HCT116 (cell line): ENCODE data around the gene RFX3. TPM values are rescaled to one million over a fixed set of nuclear protein-coding genes. Genes with fewer than 3 reads are reported as not detected.

Experiments
- ATAC-seq: fragments of 200-7000 bp; cut with Tn5 transposase; 2 replicates; pipeline ENCODE4 v1.9.1; 2020; ENCODE audit warnings: mild to moderate bottlenecking, moderate library complexity
- BruUV-seq: library from RNA; stranded (reverse); fragments of 400-500 nt; replicated peaks from 2 replicates; lab custom pipeline; 2021; lab: Mats Ljungman, UMichigan
- CTCF ChIA-PET: fragments of 300-600 bp; sonication (Branson Sonifier 250); formaldehyde crosslinking; loops from one replicate; lab custom pipeline; 2021; ENCODE audit warnings: antibody characterized with exemption; lab: Charles Lee
- POLR2A ChIA-PET: fragments of 300-600, 350-600 bp; sonication (Branson Sonifier 250); formaldehyde crosslinking; loops from one replicate; lab custom pipeline; 2021; ENCODE audit warnings: antibody characterized with exemption; lab: Charles Lee
- RAD21 ChIA-PET, 2 experiments: fragments of 300-600 bp; sonication (Branson Sonifier 250); formaldehyde crosslinking; loops; one replicate each; lab custom pipeline; 2023; ENCODE audit warnings: low total read pairs in 2 of 2; ENCODE audit not compliant: uncharacterized antibody in 2 of 2, unreplicated experiment in 2 of 2, low non-redundant PET in 1 of 2; lab: Charles Lee
- DNase-seq: peaks from one replicate; pipeline ENCODE4 v3.0.0-alpha.2; 2010; ENCODE audit warnings: low read depth, low spot score
- H2AFZ ChIP-seq: fragments of 200-600 bp; shearing (Covaris generic), sonication (generic); 2 replicates; pipeline ENCODE4 v1.6.1; 2017; ENCODE audit warnings: low read depth, mixed run types, mixed read lengths, antibody characterized with exemption, low read length; ENCODE audit not compliant: poor library complexity, severe bottlenecking
- H3K27ac ChIP-seq: 2 replicates; pipeline ENCODE4 v1.5.1; 2012; ENCODE audit warnings: low read depth, low read length
- H3K27me3 ChIP-seq: fragments of 200-600 bp; sonication (generic); 2 replicates; pipeline ENCODE4 v1.6.1; 2016; ENCODE audit warnings: mixed run types, low read length, mixed read lengths; ENCODE audit not compliant: insufficient read depth
- H3K36me3 ChIP-seq, 2 experiments: fragments of 200-500 bp in 1 of 2; fragments of 200-600 bp in 1 of 2; sonication (Bioruptor generic) in 1 of 2; sonication (generic) in 1 of 2; 2 replicates each; pipeline versions ENCODE4 v1.5.1 to v1.6.1; 2014 to 2016; ENCODE audit warnings: low read length in 2 of 2, inconsistent platforms in 1 of 2, mixed read lengths in 1 of 2, mixed run types in 1 of 2; ENCODE audit not compliant: insufficient read depth in 2 of 2, control insufficient read depth in 1 of 2
- H3K4me1 ChIP-seq, 2 experiments: fragments of 200-600 bp in 1 of 2; sonication (generic) in 1 of 2; 2 replicates each; pipeline versions ENCODE4 v1.5.1 to v1.6.1; 2012 to 2017; ENCODE audit warnings: low read length in 2 of 2, inconsistent platforms in 1 of 2, mild to moderate bottlenecking in 1 of 2, mixed read lengths in 1 of 2, mixed run types in 1 of 2, moderate library complexity in 1 of 2; ENCODE audit not compliant: insufficient read depth in 2 of 2, control insufficient read depth in 1 of 2
- H3K4me2 ChIP-seq: fragments of 200-600 bp; sonication (generic); 2 replicates; pipeline ENCODE4 v1.6.1; 2017; ENCODE audit warnings: mixed run types, low read length, mixed read lengths
- H3K4me3 ChIP-seq, 2 experiments: fragments of 200-600 bp in 1 of 2; sonication (generic) in 1 of 2; replicated peaks in 1 of 2; 2 replicates each; pipeline ENCODE4 v1.5.1; 2011 to 2016; ENCODE audit warnings: low read length in 2 of 2, control low read depth in 1 of 2, low read depth in 1 of 2, mild to moderate bottlenecking in 1 of 2, mixed read lengths in 1 of 2, mixed run types in 1 of 2
- H3K79me2 ChIP-seq: fragments of 200-600 bp; sonication (generic); 2 replicates; pipeline ENCODE4 v1.6.1; 2017; ENCODE audit warnings: mild to moderate bottlenecking, mixed run types, low read length, moderate library complexity, mixed read lengths; ENCODE audit not compliant: insufficient read depth
- H3K9ac ChIP-seq: fragments of 200-600 bp; sonication (generic); 2 replicates; pipeline ENCODE4 v1.6.1; 2016; ENCODE audit warnings: low read length, mixed read lengths
- H3K9me2 ChIP-seq: fragments of 200-600 bp; sonication (generic), shearing (Covaris generic); 2 replicates; pipeline ENCODE4 v1.6.1; 2017; ENCODE audit warnings: mixed run types, mild to moderate bottlenecking, moderate library complexity; ENCODE audit not compliant: insufficient read depth
- H3K9me3 ChIP-seq, 2 experiments: fragments of 200-500 bp in 1 of 2; fragments of 200-600 bp in 1 of 2; sonication (Bioruptor generic) in 1 of 2; sonication (generic) in 1 of 2; 2 replicates each; pipeline ENCODE4 v1.6.1; 2014 to 2017; ENCODE audit warnings: low read length in 2 of 2, mixed read lengths in 2 of 2, inconsistent platforms in 1 of 2, low read depth in 1 of 2, mild to moderate bottlenecking in 1 of 2, mixed run types in 1 of 2, moderate library complexity in 1 of 2; ENCODE audit not compliant: control insufficient read depth in 1 of 2, insufficient read depth in 1 of 2
- H4K20me1 ChIP-seq: fragments of 200-600 bp; sonication (generic), shearing (Covaris generic); 2 replicates; pipeline ENCODE4 v1.6.1; 2017; ENCODE audit warnings: mixed run types, mild to moderate bottlenecking, moderate library complexity; ENCODE audit not compliant: insufficient read depth
- ATF3 ChIP-seq: IDR thresholded peaks from 2 replicates; pipeline ENCODE4 v1.6.1; 2012
- CBX3 ChIP-seq: IDR thresholded peaks from 2 replicates; pipeline ENCODE4 v1.6.1; 2012; ENCODE audit warnings: low read depth
- CEBPB ChIP-seq: IDR thresholded peaks from 2 replicates; pipeline ENCODE4 v1.6.1; 2012; ENCODE audit warnings: low read depth
- EGR1 ChIP-seq: IDR thresholded peaks from 2 replicates; pipeline ENCODE4 v1.6.1; 2012; ENCODE audit warnings: low read depth
- ELF1 ChIP-seq: IDR thresholded peaks from 2 replicates; pipeline ENCODE4 v1.6.1; 2012; ENCODE audit warnings: low read depth, borderline replicate concordance
- EZH2 ChIP-seq: fragments of 200-600 bp; sonication (generic); IDR thresholded peaks from 2 replicates; pipeline ENCODE4 v1.6.1; 2017; ENCODE audit warnings: antibody characterized with exemption, mixed run types
- EZH2phosphoT487 ChIP-seq: fragments of 200-600 bp; IDR thresholded peaks from 2 replicates; pipeline ENCODE4 v1.6.1; 2018; ENCODE audit warnings: antibody characterized with exemption, borderline replicate concordance
- RAD21 ChIP-seq: IDR thresholded peaks from 2 replicates; pipeline ENCODE4 v1.6.1; 2012; ENCODE audit warnings: low read depth, mild to moderate bottlenecking
- SIN3A ChIP-seq: IDR thresholded peaks from 2 replicates; pipeline ENCODE4 v1.6.1; 2012; ENCODE audit warnings: low read depth
- TCF7L2 ChIP-seq: IDR thresholded peaks from 2 replicates; pipeline ENCODE4 v1.7.0; 2011; ENCODE audit warnings: borderline replicate concordance, inconsistent platforms; ENCODE audit not compliant: insufficient read depth, insufficient read length; ENCODE audit errors: extremely low read depth
- ZBTB33 ChIP-seq: IDR thresholded peaks from 2 replicates; pipeline ENCODE4 v1.6.1; 2011; ENCODE audit warnings: mild to moderate bottlenecking, low read length, moderate library complexity; ENCODE audit not compliant: insufficient replicate concordance; ENCODE audit errors: extremely low read depth
- ZFX ChIP-seq: fragments of 450-650 bp; IDR thresholded peaks from 2 replicates; pipeline ENCODE4 v1.6.1; 2017
- ZNF274 ChIP-seq: fragments of 200-500 bp; sonication (Bioruptor generic); IDR thresholded peaks from 2 replicates; pipeline ENCODE4 v1.6.1; 2014; ENCODE audit warnings: mild to moderate bottlenecking, low read depth, low read length, inconsistent platforms
- intact Hi-C: fragments of 100-400 bp; cut with micrococcal nuclease; formaldehyde crosslinking; loops from 2 replicates; pipeline ENCODE4 v1.10.0; 2022
- total RNA-seq: library from RNA; stranded (reverse); gene quantifications from one replicate; pipeline ENCODE4 v1.2.1, GENCODE V29; 2021; ENCODE audit not compliant: unreplicated experiment
- TF ChIP-seq, protein P1 (sequence below): IDR thresholded peaks from 2 replicates; pipeline ENCODE4 v1.6.1; 2012; ENCODE audit warnings: low read depth
- TF ChIP-seq, protein P2 (sequence below), 3 experiments: fragments of 200-600 bp in 1 of 3; sonication (generic) in 1 of 3; IDR thresholded peaks in 2 of 3; conservative IDR thresholded peaks in 1 of 3; 2 replicates each; pipeline ENCODE4 v1.5.1; 2012 to 2017; ENCODE audit warnings: low read depth in 2 of 3, low read length in 2 of 3, antibody characterized with exemption in 1 of 3, borderline replicate concordance in 1 of 3, control low read depth in 1 of 3, mild to moderate bottlenecking in 1 of 3, mixed read lengths in 1 of 3, mixed run types in 1 of 3, moderate library complexity in 1 of 3; ENCODE audit not compliant: insufficient read depth in 1 of 3
- TF ChIP-seq, protein P3 (sequence below): IDR thresholded peaks from 2 replicates; pipeline ENCODE4 v1.6.1; 2012

The RFX3 gene
- total RNA-seq, 1 experiment from 2014 or later = 11.8 TPM

DNA sequence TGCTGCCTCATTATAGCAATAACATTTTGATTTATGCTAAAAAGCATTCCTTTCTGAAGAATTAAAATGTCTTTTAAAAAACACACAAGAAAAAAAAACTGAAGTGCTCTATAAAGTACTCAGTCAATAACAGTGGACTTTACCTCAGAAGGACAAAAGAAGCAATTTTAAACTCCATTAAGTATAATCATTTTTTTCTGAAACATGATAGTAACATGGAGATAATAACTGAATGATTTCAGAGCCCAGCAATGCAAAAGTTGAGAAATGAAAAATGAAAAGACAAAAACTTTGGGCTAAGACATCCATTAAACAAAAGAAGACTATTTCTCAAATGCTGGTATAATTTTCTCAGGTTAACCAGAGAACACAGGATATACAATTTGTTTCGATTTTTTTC lies 78.7 kb downstream of the RFX3 start:
- Histone ChIP-seq H3K9me3 (no peaks in the 10 kb centered on the region), H2AFZ (no peak overlapping the region), H3K79me2 (no peaks in the 10 kb centered on the region), H3K4me2 (no peak overlapping the region), H3K9me2 (no peaks in the 10 kb centered on the region), H3K4me3 (no peak overlapping the region), H3K9ac (no peak overlapping the region), H4K20me1 (no peaks in the 10 kb centered on the region), H3K4me1 (no peaks in the 10 kb centered on the region), H3K27ac (no peak overlapping the region), H3K27me3 (no peaks in the 10 kb centered on the region), H3K36me3 (no peaks in the 10 kb centered on the region)
- intact Hi-C loops = no loop called here
- CTCF ChIA-PET = no interaction called here
- DNase-seq = no peak
- no TSS peak for BruUV-seq
- TF ChIP-seq CEBPB (no peak), RAD21 (no peak), EZH2 (no peak), EZH2phosphoT487 (no peak), EGR1 (no peak), SIN3A (no peak), ATF3 (no peak), ZBTB33 (no peak), ZFX (no peak), ELF1 (no peak), CBX3 (no peak), ZNF274 (no peak), TCF7L2 (no peak)
- TF ChIP-seq, protein P1, sequence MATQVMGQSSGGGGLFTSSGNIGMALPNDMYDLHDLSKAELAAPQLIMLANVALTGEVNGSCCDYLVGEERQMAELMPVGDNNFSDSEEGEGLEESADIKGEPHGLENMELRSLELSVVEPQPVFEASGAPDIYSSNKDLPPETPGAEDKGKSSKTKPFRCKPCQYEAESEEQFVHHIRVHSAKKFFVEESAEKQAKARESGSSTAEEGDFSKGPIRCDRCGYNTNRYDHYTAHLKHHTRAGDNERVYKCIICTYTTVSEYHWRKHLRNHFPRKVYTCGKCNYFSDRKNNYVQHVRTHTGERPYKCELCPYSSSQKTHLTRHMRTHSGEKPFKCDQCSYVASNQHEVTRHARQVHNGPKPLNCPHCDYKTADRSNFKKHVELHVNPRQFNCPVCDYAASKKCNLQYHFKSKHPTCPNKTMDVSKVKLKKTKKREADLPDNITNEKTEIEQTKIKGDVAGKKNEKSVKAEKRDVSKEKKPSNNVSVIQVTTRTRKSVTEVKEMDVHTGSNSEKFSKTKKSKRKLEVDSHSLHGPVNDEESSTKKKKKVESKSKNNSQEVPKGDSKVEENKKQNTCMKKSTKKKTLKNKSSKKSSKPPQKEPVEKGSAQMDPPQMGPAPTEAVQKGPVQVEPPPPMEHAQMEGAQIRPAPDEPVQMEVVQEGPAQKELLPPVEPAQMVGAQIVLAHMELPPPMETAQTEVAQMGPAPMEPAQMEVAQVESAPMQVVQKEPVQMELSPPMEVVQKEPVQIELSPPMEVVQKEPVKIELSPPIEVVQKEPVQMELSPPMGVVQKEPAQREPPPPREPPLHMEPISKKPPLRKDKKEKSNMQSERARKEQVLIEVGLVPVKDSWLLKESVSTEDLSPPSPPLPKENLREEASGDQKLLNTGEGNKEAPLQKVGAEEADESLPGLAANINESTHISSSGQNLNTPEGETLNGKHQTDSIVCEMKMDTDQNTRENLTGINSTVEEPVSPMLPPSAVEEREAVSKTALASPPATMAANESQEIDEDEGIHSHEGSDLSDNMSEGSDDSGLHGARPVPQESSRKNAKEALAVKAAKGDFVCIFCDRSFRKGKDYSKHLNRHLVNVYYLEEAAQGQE = no peak
- TF ChIP-seq, protein P2, sequence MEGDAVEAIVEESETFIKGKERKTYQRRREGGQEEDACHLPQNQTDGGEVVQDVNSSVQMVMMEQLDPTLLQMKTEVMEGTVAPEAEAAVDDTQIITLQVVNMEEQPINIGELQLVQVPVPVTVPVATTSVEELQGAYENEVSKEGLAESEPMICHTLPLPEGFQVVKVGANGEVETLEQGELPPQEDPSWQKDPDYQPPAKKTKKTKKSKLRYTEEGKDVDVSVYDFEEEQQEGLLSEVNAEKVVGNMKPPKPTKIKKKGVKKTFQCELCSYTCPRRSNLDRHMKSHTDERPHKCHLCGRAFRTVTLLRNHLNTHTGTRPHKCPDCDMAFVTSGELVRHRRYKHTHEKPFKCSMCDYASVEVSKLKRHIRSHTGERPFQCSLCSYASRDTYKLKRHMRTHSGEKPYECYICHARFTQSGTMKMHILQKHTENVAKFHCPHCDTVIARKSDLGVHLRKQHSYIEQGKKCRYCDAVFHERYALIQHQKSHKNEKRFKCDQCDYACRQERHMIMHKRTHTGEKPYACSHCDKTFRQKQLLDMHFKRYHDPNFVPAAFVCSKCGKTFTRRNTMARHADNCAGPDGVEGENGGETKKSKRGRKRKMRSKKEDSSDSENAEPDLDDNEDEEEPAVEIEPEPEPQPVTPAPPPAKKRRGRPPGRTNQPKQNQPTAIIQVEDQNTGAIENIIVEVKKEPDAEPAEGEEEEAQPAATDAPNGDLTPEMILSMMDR (IDR thresholded peaks at IDR 0.05 in 2 of 3, conservative IDR thresholded peaks at IDR 0.05 in 1 of 3; ENCODE audit: borderline replicate concordance in 1 of 3, insufficient read depth in 1 of 3, low read depth in 2 of 3, low read length in 2 of 3) = no peak
- TF ChIP-seq, protein P3, sequence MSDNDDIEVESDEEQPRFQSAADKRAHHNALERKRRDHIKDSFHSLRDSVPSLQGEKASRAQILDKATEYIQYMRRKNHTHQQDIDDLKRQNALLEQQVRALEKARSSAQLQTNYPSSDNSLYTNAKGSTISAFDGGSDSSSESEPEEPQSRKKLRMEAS = no peak
- POLR2A ChIA-PET = no interaction called here
- ATAC-seq = no peak
- RAD21 ChIA-PET = no interaction called here
